Muscle layer of duodenum (tissue), 2 donors: ENCODE measurements around the gene IST1.
"Not testable (repeated sequence)": the region's sequence is repeated elsewhere in the genome, so short reads cannot be mapped to it uniquely, and the experiment has no call there.

Source experiments
- H3K27ac ChIP-seq: one replicate; pipeline ENCODE4 v1.7.0; 2013; ENCODE audit warnings: mild to moderate bottlenecking, low read length
- H3K27me3 ChIP-seq: one replicate; pipeline ENCODE4 v1.7.0; 2013; ENCODE audit warnings: low read depth, mild to moderate bottlenecking, control low read depth, low read length
- H3K36me3 ChIP-seq, 2 donors: one replicate each; pipeline ENCODE4 v1.7.0; 2013; ENCODE audit warnings: low read length in 2 of 2, control low read depth in 1 of 2, mild to moderate bottlenecking in 1 of 2; ENCODE audit not compliant: insufficient read depth in 2 of 2, control insufficient read depth in 1 of 2
- H3K4me1 ChIP-seq, 2 donors: one replicate each; pipeline ENCODE4 v1.7.0; 2013; ENCODE audit warnings: low read length in 2 of 2, mild to moderate bottlenecking in 2 of 2, control low read depth in 1 of 2, moderate library complexity in 1 of 2; ENCODE audit not compliant: insufficient read depth in 2 of 2, control insufficient read depth in 1 of 2
- H3K4me3 ChIP-seq, 2 donors: one replicate each; pipeline ENCODE4 v1.7.0; 2013; ENCODE audit warnings: low read length in 2 of 2, low read depth in 1 of 2, mild to moderate bottlenecking in 1 of 2
- H3K9me3 ChIP-seq, 2 donors: one replicate each; pipeline ENCODE4 v1.7.0; 2013; ENCODE audit warnings: low read length in 2 of 2, control low read depth in 1 of 2, mild to moderate bottlenecking in 1 of 2; ENCODE audit not compliant: control insufficient read depth in 1 of 2
- donor health status: healthy.

Gene IST1

DNA sequence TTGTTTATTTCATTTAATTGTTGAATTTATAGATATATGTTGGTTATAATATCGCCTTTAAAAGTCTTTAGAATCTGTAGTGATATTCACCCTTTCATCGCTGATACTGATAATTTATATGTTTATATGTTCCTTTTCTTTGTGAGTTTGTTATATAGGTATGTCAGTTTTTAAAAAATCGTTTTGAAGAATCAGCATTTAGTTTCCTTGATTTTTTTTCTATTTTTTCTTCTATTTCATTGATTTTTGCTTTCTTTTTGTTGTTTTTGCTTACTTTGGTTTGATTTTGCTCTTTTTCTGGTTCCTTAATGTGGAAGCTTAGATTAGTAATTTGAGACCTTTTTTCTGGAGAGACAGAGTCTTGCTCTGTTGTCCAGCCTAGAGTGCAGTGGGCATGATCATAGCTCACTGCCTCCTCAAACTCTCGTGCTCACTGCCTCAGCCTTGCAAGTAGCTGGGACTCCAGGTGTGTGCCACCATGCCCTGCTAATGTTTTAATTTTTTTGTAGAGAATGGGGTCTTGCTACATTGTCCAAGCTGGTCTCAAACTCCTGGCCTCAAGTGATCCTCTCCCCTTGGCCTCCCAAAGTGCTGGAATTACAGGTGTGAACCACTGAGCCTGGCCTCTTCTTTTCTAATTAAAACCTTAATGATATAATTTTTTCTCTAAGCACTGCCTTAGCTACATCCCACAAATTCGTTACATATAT is 7.5 kb downstream of the IST1 start:
- no peaks in the 10 kb centered on the region for H3K9me3 ChIP-seq
- peaks cover 0 to 13% of the 10 kb centered on the region in 2 donors for H3K4me1 ChIP-seq
- no peaks in the 10 kb centered on the region for H3K36me3 ChIP-seq
- no peak overlapping the region for H3K4me3 ChIP-seq
- H3K27ac ChIP-seq, result no peak overlapping the region
- H3K27me3 ChIP-seq, result no peaks in the 10 kb centered on the region

DNA sequence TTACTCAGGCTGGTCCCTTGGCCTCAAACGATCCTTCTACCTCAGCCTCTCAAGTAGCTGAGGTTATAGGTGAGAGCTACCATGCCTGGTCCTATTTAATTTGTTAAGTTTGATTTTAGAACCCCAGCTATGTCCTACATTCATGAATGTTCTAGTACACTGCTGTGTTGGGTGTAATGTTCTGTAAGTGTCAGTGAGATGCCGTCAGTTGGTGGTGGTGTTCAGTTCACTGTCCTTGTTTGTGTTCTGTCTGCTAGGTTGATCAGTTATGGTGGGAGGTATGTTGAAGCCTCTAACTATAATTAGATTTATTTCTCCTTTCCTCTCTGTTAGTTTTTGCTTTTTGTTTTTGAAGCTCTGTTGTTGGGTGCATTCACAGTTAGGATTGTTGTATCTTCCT is 8.3 kb downstream of the IST1 start:
- no peak overlapping the region for H3K27ac ChIP-seq
- H3K27me3 ChIP-seq, result no peaks in the 10 kb centered on the region
- peaks cover 0 to 13% of the 10 kb centered on the region in 2 donors for H3K4me1 ChIP-seq
- no peak overlapping the region for H3K4me3 ChIP-seq
- no peaks in the 10 kb centered on the region for H3K9me3 ChIP-seq
- H3K36me3 ChIP-seq, result no peaks in the 10 kb centered on the region

DNA sequence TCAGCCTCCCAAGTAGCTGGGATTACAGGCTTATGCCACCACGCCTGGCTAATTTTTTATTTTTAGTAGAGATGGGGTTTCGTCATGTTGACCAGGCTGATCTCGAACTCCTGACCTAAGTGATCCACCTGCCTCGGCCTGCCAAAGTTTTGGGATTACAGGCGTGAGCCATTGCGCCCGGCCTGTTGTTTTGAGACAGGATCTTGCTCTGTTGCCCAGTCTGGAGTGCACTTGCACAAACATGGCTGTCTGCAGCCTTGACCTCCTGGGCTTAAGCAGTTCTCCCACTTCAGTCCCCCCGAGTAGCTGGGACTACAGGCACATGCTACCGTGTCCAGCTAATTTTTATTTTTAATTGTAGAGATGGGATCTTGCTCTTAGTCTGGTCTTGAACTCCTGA is 8.9 kb downstream of the IST1 start:
- Histone ChIP-seq H3K4me1 (peaks cover 0 to 6% of the 10 kb centered on the region in 2 donors), H3K9me3 (no peaks in the 10 kb centered on the region), H3K36me3 (peaks cover 0 to 1% of the 10 kb centered on the region in 2 donors), H3K27ac (no peak overlapping the region), H3K4me3 (no peak overlapping the region), H3K27me3 (no peaks in the 10 kb centered on the region)

- not testable (repeated sequence) for H3K27me3 ChIP-seq, H3K27ac ChIP-seq, H3K9me3 ChIP-seq, H3K36me3 ChIP-seq, H3K4me3 ChIP-seq, H3K4me1 ChIP-seq
Observed at GRCh38 chr16:71905765-71906164, 10.4 kb downstream of the IST1 start.

DNA sequence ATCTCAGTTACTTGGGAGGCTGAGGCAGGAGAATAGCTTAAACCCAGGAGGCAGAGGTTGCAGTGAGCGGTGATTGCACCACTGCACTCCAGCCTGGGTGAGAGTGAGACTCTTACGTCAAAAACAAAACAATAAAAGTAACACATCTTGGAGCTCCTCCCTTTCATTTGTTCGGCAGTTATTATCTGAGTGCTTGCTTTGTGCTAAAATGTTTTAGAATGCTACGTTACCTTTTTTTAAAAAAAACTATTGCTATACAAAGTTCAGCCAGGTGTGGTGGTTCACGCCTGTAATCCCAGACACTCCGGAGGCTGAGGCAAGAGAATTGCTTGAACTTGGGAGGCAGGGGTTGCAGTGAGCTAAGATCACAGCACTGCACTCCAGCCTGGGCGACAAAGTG is 15.8 kb downstream of the IST1 start:
- H3K4me1 ChIP-seq, result peaks cover 0 to 24% of the 10 kb centered on the region in 2 donors

DNA sequence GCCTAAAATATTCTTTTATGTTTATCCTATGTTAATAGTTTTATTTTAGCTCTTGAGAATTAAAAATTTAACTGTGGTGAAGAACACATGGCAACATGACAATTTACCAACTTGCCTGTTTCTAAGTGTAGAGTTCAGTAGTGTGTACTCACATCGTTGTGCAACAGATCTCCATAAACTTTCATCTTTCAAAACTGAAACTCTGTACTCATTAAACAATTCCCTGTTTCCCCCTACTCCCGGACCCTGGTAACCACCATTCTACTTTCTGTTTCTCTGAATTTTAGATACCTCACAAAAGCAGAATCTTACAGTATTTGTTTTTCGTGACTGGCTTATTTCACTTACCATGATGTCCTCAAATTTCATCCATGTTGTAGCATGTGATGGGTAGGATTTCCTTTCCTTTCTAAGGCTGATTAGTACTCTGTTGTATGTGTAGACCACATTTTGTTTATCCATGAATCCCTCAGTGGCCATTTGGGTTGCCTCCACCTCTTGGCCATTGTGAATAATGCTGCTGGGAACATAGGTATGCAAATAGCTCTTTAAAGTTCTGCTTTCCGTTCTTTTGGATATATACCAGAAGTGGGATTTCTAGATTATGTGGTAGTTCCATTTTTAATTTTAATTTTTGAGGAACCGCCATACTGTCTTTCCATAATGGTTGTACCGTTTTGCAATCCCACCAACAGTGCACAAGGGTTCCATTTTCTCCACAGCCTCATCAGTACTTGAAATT is 17.4 kb downstream of the IST1 start:
- H3K4me1 ChIP-seq, result peaks cover 0 to 38% of the 10 kb centered on the region in 2 donors
- no peaks in the 10 kb centered on the region for H3K27me3 ChIP-seq
- peaks cover 8 to 17% of the 10 kb centered on the region in 2 donors for H3K36me3 ChIP-seq
- no peak overlapping the region for H3K4me3 ChIP-seq
- H3K9me3 ChIP-seq, result no peaks in the 10 kb centered on the region
- no peak overlapping the region for H3K27ac ChIP-seq

More for the DNA sequence above, 15.8 kb downstream of the IST1 start:
- H3K27ac ChIP-seq, result no peak overlapping the region
- H3K4me3 ChIP-seq, result no peak overlapping the region
- H3K36me3 ChIP-seq, result peaks cover 3 to 7% of the 10 kb centered on the region in 2 donors
- no peaks in the 10 kb centered on the region for H3K9me3 ChIP-seq
- H3K27me3 ChIP-seq, result no peaks in the 10 kb centered on the region

GRCh38 chr16:71914802-71915201 is 19.5 kb downstream of the IST1 start:
- peaks cover 0 to 41% of the 10 kb centered on the region in 2 donors for H3K4me1 ChIP-seq
- H3K4me3 ChIP-seq, result no peak overlapping the region
- no peak overlapping the region for H3K27ac ChIP-seq
- no peaks in the 10 kb centered on the region for H3K27me3 ChIP-seq
- H3K9me3 ChIP-seq, result no peaks in the 10 kb centered on the region
- H3K36me3 ChIP-seq, result peaks cover 16 to 24% of the 10 kb centered on the region in 2 donors

- Histone ChIP-seq H3K4me3 (no peak overlapping the region), H3K27me3 (no peaks in the 10 kb centered on the region), H3K4me1 (peaks cover 0 to 41% of the 10 kb centered on the region in 2 donors), H3K9me3 (no peaks in the 10 kb centered on the region), H3K27ac (no peak overlapping the region), H3K36me3 (peaks cover 19 to 24% of the 10 kb centered on the region in 2 donors)
Observed at GRCh38 chr16:71915350-71915749, 20.0 kb downstream of the IST1 start.

- H3K27me3 ChIP-seq, result no peaks in the 10 kb centered on the region
- no peak overlapping the region for H3K4me3 ChIP-seq
- H3K4me1 ChIP-seq, result peaks cover 0 to 41% of the 10 kb centered on the region in 2 donors
- H3K36me3 ChIP-seq, result peaks cover 30 to 35% of the 10 kb centered on the region in 2 donors
- no peak overlapping the region for H3K27ac ChIP-seq
- H3K9me3 ChIP-seq, result no peaks in the 10 kb centered on the region
Observed at GRCh38 chr16:71916397-71916920, 21.1 kb downstream of the IST1 start.

DNA sequence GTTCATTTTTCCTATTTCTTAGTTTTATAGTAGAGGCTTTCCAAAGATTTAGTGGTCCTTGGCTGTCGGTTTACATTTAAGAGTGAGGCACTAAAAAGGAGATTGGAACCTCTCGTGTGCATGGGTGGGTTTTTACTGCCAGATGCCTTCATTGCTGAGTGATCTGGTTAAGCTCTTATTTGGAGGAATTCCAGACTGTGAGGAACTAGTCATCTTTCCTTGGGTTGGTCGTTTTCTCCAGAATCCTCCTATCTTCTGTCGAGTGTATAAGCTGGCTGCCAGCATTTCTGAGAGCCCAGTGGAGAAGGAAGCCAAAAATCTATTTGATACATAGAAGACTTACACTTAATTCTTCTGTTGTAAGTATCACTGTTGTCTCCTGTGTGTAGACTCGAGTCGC is 22.6 kb downstream of the IST1 start:
- Histone ChIP-seq H3K4me3 (no peak overlapping the region), H3K9me3 (no peaks in the 10 kb centered on the region), H3K4me1 (peaks cover 0 to 41% of the 10 kb centered on the region in 2 donors), H3K27me3 (no peaks in the 10 kb centered on the region), H3K27ac (no peak overlapping the region), H3K36me3 (peaks cover 38 to 43% of the 10 kb centered on the region in 2 donors)

DNA sequence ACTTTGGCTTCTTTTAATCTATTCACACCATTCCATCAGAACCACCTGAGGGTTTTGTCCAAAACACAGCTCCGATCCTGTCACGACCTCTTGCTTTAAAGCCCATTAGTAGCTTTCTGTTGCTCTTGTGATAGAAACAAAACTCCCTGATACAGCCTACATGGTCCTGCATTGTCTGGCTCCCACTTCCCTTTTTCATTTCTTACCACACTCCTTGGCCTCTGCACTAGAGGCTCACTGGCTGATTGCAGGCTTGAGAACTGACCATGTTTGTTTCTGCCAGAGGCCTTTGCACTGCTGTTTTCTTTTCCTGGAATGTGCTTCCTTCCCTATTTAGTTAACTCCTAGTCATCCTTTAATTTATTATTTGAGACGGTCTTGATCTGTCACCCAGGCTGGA is 23.7 kb downstream of the IST1 start:
- Histone ChIP-seq H3K36me3 (peaks cover 48 to 53% of the 10 kb centered on the region in 2 donors), H3K4me3 (no peak overlapping the region), H3K9me3 (no peaks in the 10 kb centered on the region), H3K27me3 (no peaks in the 10 kb centered on the region), H3K27ac (no peak overlapping the region), H3K4me1 (peaks cover 0 to 41% of the 10 kb centered on the region in 2 donors)
